A172 (cell line): ENCODE results near the gene ZNF862. TPM values are rescaled to one million over a fixed set of nuclear protein-coding genes. Genes with fewer than 3 reads are reported as not detected.

Source experiments
- DNase-seq: peaks from one replicate; pipeline ENCODE4 v3.0.0-alpha.2; 2015; ENCODE audit warnings: low spot score
- total RNA-seq: library from RNA; depleted of rRNA; stranded (reverse); fragments of >200 nt; shearing (Covaris generic); gene quantifications from 2 replicates; pipeline ENCODE4 v1.2.3, GENCODE V29; 2014; rRNA removed

ZNF862 gene
- total RNA-seq: 3.7 and 5.1 TPM in 2 replicates

DNA sequence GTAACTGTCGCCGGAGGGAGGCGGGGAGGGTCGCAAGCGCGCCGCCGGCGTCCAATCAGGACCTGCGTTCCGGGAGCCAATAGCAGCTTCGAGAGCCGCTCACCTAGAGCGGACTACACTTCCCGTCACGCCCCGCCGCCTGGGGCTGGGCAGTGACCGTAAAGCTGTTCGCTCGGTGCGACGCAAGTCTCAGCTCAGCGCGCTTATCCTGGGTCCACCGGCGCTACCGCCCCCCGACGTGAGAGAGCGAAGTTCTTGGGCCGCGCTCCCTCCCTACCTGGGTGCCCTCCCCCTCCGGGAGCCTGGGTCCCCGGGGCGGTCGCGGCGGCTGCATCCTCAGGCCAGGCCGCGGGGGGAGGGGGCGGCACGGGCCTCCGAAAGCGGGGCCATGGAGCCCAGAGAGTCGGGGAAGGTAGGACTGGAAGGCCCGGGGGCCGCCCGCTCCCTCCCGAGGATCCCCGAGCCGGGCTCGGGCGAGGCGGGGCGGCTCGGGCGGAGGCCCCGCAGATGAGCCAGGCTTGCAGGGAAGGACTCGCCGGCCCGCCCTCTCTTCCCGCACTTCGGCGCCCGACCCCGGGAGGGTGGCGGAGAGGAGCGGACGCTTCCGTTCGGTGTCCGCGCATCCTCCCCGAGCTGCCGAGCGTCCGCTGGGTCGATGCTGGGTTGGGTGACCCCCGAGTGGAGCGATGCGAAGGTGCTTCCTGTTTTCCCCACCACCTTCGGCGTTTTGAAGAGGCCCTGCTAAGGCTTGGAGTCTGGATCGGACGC, at the start of gene ZNF862:
TSS of gene ZNF862 (plus strand) at position 152 of the 768 bp plus-strand sequence. CDS start at position 389, 237 bp downstream.
- DNase-seq: peak; percentile 94

DNA sequence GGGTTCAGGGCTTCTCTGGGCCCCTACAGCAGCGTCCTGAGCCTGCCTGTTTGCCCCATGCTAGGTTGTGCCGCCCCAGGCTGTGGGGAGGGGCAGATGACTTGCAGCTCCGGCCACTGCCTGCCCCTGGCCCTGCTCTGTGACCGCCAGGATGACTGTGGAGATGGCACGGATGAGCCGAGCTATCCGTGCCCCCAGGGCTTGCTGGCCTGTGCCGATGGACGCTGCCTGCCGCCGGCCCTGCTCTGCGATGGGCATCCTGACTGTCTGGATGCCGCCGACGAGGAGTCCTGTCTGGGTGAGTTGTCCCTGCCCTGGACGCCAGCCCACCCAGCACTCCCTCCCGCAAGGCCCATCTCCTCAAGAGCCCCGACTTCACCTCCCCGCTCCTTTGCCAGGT, 49.1 kb upstream of the ZNF862 start:
- DNase-seq: no peak

DNA sequence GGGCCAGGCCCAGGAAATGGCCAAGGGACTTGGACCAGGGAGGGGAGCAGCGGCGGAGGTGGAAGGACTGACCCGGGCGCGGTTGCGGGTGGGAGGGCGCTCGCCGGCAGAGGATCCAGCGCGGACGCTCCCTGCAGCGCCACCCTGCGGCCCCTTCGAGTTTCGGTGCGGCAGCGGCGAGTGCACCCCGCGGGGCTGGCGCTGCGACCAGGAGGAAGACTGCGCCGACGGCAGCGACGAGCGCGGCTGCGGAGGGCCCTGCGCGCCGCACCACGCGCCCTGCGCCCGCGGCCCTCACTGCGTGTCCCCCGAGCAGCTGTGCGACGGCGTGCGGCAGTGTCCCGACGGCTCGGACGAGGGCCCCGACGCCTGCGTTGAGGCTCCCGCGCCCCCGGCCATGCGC, 48.0 kb upstream of the ZNF862 start:
- DNase-seq: no peak

DNA sequence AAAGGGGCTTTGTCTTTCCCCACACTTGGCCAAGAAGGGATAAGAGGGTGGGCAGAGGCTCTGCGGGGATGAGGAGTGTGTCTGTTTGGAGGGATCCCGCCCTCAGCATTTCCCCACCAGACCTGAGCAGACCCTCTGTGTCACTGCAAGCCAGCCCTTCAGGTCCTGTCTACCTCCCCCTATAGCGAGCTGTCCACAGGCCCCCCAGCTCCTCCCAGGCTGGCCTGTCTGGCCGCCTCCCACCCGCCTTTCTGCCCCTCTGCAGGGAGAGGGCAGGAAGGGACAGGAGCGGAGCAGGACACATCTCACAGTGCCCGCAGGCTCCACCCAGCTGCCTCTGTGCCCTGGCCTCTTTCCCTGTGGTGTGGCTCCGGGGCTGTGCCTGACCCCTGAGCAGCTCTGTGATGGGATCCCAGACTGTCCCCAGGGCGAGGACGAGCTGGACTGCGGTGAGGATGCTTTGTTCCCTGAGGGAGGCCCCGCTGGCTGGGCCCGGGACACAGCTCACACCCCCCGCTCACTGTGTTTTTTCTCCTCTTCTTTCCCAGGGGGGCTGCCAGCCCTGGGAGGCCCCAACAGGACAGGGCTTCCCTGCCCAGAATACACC, 47.3 kb upstream of the ZNF862 start:
- no peak for DNase-seq

DNA sequence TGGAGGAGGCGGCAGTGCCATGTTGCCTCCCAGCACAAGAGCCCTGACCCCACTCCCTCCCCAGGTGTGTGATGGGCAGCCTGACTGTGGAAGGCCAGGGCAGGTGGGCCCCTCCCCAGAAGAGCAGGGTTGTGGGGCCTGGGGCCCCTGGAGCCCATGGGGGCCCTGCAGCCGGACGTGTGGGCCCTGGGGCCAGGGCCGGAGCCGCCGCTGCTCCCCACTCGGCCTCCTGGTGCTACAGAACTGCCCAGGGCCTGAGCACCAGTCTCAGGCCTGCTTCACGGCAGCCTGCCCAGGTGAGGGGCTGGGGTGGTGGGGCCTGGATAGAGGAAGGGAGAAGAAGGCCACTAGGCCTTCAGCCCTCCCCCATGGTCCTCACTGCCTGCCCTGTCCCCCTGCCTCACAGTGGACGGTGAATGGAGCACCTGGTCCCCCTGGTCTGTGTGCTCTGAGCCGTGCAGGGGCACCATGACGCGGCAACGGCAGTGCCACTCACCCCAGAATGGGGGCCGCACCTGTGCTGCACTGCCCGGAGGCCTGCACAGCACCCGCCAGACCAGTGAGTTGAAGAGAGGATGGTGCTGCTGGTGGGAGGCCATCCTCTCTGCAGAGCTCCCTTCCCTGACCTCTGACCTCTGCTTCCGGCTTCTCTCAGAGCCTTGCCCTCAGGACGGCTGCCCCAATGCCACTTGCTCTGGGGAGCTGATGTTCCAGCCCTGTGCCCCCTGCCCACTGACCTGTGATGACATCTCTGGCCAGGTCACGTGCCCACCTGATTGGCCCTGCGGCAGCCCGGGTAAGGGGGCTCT, 46.6 kb upstream of the ZNF862 start:
- DNase-seq: no peak

DNA sequence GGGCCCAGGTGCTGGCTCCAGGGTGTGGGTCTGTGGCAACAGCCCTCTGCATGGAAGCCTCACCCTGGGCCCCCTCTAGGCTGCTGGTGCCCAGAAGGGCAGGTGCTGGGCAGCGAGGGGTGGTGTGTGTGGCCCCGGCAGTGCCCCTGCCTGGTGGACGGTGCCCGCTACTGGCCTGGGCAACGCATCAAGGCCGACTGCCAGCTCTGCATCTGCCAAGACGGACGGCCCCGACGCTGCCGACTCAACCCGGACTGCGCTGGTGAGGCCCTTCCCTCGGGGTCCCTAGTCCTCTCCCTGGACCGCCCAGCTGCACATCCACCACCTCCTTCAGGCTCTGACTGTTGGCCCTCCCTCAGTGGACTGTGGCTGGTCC, 46.0 kb upstream of the ZNF862 start:
- no peak for DNase-seq

DNA sequence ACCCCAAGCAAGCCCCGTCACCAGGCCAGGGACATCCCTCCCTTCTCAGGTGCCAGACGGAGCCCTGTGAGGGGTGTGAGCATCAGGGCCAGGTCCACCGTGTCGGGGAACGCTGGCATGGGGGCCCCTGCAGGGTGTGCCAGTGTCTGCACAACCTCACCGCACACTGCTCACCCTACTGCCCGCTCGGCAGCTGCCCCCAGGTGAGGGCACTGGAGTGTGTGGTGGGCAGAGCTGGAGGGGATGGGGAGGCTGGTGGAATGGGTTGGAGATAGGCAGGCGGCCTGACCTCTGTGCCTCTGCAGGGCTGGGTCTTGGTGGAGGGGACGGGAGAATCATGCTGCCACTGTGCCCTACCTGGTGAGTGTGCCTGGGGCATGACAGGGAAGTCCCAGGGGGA, 44.9 kb upstream of the ZNF862 start:
- DNase-seq: no peak

DNA sequence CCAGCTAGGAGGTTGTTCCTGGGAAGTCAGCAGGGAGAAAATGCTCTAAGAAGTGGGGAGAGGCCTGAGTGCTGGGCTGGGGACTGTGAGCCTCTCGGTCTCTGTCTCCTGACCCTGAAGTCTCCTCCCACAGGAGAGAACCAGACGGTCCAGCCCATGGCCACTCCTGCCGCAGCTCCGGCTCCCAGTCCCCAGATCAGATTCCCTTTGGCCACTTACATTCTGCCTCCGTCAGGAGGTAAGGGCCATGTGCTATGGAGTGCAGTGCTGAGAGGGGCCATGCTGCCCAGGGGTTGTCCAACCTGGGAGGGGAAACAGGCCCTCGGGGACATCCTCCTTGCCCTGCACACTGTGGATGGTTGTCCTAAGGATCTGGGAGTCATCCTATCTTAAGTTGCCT, 43.5 kb upstream of the ZNF862 start:
- DNase-seq: no peak

DNA sequence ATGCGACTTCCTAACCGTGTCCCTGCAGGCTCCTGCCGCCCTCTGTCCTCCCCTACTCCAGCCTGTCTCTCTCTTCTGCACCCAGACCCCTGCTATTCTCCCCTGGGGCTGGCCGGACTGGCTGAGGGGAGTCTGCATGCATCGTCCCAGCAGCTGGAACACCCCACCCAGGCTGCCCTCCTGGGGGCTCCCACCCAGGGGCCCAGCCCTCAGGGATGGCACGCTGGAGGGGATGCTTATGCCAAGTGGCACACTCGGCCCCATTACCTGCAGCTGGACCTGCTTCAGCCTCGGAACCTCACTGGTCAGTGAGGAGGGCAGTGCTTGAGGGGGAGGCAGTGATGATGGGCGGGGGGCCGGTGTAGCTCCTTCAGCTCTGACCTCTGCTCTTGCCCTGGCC, 43.0 kb upstream of the ZNF862 start:
- DNase-seq: no peak

DNA sequence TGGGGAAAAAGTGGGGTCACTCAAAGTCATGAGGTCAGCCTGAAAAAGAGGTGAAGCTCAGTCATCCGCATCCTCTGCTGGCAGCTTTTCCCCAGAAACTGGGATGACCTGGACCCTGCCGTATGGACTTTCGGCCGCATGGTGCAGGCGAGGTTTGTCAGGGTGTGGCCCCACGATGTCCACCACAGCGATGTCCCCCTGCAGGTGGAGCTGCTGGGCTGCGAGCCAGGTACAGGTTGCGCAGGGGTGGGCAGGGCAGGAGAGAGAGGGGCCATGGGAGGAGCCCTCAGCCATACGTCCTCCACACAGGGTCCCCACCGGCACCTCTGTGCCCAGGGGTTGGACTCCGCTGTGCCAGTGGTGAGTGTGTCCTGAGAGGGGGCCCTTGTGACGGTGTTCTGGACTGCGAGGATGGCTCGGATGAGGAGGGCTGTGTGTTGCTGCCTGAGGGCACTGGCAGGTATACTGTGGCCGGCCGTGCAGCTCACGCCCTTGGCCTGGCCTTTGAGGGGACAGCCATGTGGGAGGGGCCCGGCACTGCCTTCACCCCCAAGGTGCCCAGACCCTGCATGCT, 41.8 kb upstream of the ZNF862 start:
- DNase-seq: no peak

DNA sequence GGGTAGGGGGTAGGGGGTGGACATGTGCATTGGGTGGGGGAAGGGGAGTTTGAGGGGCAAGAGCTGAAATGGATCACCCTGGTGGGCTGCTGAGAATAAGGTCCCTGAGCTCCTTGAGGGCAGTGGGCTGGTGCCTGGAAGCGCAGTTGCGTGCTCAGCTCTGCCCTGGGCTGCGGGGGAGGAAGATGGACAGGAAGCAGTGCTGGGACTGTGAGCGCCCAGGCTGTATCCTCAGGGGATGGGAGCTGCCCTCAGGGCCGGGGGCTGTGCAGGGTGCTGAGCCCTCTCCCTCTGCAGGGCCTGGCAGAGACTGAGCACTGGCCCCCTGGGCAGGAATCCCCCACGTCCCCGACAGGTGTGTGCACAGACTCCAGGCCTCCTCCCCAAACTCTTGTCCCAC, 40.4 kb upstream of the ZNF862 start:
- DNase-seq: no peak

DNA sequence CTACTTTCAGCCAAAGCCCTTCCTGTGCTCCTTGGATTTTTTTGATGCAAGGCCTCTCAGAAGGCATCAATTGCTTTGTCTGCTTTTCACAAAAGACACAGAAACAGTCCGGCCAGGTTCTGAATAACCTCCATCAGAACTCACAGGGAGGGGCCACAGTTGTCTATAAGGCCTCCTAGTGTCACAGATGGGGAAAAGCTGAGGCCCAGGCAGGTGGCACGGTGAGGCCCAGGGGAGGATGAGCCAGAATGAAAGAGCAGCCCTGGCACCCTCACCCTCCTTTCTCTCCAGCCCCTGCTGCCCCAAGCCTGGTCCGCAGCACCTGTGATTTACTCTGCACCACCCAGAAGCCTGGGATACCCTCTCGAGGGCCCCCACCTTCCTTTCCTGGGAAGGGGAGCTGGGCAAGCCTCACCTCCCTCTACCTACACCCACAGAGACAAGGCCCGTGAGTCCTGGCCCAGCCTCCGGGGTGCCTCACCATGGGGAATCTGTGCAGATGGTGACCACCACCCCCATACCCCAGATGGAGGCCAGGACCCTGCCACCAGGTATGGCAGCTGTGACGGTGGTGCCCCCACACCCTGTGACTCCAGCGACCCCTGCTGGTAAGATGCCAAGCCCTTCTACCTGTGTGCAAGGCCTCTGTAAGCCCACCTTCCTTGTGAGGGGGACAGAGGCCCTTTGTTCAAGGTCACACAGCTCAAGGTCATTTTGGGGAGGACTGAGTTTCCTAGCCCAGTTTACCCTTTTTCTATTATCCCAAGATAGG, 38.6 kb upstream of the ZNF862 start:
- no peak for DNase-seq

DNA sequence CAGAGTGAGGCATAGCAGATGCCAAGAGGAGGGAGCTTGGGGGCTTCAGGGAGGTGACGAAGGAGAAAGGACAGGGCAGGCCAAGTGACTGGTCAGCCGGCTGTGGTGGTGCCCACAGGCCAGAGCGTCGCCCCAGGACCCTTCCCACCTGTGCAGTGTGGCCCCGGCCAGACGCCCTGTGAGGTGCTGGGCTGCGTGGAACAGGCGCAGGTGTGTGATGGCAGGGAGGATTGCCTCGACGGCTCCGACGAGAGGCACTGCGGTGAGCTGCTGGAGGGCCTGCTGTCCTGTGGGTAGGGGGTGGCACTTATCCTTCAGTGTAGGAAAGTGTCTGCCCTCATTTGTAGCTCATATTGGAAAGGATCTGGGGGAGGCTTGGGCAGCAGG, 38.0 kb upstream of the ZNF862 start:
- no peak for DNase-seq

DNA sequence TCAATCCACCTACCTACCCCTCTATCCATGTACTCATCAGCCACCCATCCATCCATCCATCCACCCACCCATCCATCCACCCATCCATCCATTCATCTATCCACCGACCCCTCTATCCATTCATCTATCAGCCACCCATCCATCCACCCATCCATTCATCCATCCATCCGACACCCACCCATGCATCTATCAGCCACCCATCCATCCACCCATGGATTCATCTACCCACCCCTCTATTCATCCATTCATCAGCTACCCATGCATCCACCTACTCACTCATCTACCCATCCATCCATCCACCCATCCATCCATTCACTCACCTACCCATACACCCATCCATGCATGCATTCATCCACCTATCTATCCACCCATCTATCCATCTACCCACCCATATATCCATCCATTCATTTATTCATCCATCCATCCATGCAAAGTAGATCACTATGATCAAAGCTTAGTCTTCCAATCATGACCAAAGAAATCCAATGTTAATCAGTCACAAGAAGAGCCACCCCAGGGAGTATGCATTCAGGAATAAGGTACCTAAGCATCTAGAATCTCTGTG, 37.1 kb upstream of the ZNF862 start:
- no peak for DNase-seq

DNA sequence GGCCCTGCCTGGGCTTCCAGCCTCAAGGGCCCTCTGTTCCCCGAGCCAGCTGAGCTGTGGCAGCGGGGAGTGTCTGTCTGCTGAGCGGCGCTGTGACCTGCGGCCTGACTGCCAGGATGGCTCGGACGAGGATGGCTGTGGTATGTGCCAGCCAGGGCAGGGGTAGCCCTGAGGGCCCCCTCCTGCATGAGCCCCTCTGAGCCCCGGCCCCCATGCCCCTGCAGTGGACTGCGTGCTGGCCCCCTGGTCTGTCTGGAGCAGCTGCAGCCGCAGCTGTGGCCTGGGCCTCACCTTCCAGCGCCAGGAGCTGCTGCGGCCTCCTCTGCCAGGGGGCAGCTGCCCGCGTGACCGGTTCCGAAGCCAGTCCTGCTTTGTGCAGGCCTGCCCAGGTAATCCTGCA, 36.4 kb upstream of the ZNF862 start:
- no peak for DNase-seq

DNA sequence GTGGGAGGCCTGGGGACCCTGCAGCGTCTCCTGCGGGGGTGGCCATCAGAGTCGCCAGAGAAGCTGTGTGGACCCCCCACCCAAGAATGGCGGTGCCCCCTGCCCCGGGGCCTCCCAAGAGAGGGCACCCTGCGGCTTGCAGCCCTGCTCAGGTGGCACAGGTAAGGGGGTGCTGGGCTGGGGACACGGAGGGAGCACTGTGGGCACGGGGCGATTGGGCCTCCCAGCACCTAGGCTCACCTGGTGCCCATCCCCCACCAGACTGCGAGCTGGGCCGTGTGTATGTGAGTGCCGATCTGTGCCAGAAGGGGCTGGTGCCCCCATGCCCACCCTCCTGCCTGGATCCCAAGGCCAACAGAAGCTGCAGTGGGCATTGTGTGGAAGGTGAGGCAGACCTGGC, 35.2 kb upstream of the ZNF862 start:
- DNase-seq: no peak

DNA sequence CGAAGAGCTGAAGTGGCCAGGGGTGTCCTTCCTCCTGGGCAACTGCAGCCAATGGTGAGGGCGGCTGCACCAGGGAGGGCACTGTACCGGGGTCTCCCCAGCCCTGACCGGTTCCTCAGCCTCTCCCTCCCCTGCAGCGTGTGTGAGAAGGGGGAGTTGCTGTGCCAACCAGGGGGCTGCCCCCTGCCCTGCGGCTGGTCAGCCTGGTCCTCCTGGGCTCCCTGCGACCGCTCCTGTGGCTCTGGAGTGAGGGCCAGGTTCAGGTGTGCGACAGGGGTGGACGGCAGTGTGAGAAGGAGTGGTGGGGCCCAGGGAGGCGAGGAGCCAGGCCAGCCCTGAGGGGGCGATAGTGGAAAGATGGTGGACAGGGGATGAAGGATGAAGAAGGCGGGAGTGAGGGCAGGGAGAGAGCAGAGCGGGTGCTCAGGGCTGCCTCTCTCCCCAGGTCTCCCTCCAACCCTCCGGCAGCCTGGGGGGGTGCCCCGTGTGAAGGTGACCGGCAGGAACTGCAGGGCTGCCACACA, 34.6 kb upstream of the ZNF862 start:
- DNase-seq: no peak

DNA sequence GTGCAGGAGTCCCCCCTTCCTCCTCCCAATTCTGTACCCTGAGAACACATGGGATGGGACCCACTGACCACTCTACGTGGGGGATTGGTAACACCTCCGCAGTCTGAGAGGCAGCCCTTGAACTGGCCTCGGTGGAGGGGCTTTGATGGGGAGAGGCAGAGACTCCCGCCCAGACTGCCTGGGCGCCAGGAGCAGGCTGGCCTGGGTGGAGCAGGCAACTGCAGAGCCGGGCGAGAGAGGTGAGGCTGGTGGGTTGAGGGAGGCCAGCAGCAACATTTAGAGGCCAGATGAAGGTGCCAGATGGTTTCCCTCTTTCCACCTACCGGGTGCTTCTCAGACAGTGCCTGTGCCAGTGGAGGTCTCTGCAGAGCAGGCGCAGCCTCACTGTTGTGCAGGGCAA, 34.1 kb upstream of the ZNF862 start:
- DNase-seq: no peak

DNA sequence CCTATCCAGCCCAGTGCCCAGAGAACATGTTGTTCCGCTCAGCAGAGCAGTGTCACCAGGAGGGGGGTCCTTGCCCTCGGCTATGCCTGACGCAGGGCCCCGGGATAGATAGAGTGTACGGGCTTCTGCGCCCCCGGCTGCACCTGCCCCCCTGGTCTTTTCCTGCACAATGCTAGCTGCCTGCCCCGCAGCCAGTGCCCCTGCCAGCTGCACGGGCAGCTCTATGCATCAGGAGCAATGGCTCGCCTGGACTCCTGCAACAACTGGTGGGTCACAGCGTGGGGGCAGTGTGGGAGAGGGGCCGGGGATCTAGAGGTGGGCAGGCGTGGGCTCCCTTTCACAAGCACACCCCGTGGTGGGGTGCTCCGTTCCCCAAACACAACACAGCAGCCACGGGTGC, 31.4 kb upstream of the ZNF862 start:
- no peak for DNase-seq

DNA sequence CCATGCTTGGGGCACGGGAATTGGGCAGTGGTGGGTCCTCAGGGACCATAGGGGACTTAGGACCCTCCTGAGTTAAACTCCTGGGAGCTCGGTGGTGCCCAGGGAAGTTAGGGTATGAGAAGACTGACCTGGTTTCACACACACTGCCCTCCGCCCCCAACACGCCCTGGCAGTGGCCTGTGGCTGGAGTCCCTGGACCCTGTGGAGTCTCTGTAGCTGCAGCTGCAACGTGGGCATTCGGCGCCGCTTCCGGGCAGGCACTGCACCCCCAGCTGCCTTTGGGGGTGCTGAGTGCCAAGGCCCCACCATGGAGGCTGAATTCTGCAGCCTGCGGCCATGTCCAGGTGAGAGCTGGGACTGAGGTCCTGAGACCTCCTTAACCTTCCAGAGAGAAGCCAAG, 29.9 kb upstream of the ZNF862 start:
- DNase-seq: no peak

DNA sequence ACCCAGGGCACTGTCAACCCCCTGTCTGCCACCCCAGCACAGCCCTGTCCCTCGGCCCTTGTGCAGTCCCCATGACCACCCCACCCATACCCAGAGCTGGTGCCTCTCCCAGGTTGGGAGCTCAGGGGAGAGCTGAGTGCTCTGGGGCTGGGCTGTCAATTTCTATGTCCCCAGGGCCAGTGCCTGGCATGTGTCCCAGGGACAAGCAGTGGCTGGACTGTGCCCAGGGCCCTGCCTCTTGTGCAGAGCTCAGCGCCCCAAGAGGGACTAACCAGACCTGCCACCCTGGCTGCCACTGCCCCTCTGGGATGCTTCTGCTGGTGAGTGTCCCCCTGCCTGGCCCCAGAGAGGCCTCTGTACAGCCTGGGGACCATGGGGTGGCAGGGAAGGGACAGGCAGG, 29.0 kb upstream of the ZNF862 start:
- no peak for DNase-seq
